GM06990 (cell line): ENCODE measurements around the gene DYNC1LI2.

Source experiments
- DNase-seq: peaks from one replicate; pipeline ENCODE4 v3.0.0-alpha.2; 2011; ENCODE audit not compliant: insufficient read length; ENCODE audit errors: extremely low read depth
- H3K27me3 ChIP-seq: replicated peaks from 2 replicates; pipeline ENCODE4 v1.6.0; 2011; ENCODE audit warnings: low read length; ENCODE audit not compliant: control insufficient read depth, insufficient read depth
- H3K36me3 ChIP-seq: 2 replicates; pipeline ENCODE4 v1.5.1; 2011; ENCODE audit warnings: low read length; ENCODE audit not compliant: control insufficient read depth, insufficient read depth
- H3K4me3 ChIP-seq: replicated peaks from 2 replicates; pipeline ENCODE4 v1.5.1; 2011; ENCODE audit warnings: low read depth, mild to moderate bottlenecking, control low read depth, low read length
- TF ChIP-seq, protein P1 (sequence below): IDR thresholded peaks from 2 replicates; pipeline ENCODE4 v1.5.1; 2011; ENCODE audit warnings: low read length, control low read depth, mild to moderate bottlenecking, inconsistent platforms; ENCODE audit not compliant: insufficient read depth, poor library complexity, severe bottlenecking

The DYNC1LI2 gene

GRCh38 chr16:66681676-66682075 is 69.7 kb downstream of the DYNC1LI2 start:
- no peak for DNase-seq
- TF ChIP-seq, protein P1, sequence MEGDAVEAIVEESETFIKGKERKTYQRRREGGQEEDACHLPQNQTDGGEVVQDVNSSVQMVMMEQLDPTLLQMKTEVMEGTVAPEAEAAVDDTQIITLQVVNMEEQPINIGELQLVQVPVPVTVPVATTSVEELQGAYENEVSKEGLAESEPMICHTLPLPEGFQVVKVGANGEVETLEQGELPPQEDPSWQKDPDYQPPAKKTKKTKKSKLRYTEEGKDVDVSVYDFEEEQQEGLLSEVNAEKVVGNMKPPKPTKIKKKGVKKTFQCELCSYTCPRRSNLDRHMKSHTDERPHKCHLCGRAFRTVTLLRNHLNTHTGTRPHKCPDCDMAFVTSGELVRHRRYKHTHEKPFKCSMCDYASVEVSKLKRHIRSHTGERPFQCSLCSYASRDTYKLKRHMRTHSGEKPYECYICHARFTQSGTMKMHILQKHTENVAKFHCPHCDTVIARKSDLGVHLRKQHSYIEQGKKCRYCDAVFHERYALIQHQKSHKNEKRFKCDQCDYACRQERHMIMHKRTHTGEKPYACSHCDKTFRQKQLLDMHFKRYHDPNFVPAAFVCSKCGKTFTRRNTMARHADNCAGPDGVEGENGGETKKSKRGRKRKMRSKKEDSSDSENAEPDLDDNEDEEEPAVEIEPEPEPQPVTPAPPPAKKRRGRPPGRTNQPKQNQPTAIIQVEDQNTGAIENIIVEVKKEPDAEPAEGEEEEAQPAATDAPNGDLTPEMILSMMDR, result no peak
- H3K27me3 ChIP-seq, result no peaks in the 10 kb centered on the region; the same call in 1 of the 2 replicates
- no peak overlapping the region for H3K4me3 ChIP-seq
- no peaks in the 10 kb centered on the region for H3K36me3 ChIP-seq

- DNase-seq, result no peak
- TF ChIP-seq, protein P1, result no peak
- no peaks in the 10 kb centered on the region for H3K36me3 ChIP-seq
- H3K27me3 ChIP-seq, result no peaks in the 10 kb centered on the region; the same call in 1 of the 2 replicates
- H3K4me3 ChIP-seq, result no peak overlapping the region
Measured at GRCh38 chr16:66678337-66678736, 73.1 kb downstream of the DYNC1LI2 start.

DNA sequence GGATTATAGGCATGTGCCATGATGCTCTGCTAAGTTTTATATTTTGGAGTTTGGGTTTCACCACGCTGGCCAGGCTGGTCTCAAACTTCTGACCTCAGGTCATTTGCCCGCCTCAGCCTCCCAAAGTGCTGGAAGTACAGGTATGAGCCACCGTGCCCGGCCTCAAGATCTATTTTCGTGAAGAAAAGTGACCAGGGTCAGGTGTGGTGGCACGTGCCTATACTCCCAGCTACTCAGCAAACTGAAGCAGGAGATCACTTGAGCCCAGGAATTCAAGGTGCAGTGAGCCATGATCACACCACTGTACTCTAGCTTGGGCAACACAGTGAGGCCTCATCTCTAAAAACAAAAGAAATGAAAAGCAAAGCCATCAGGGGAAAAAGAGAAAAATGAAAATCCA is 73.6 kb downstream of the DYNC1LI2 start:
- H3K36me3 ChIP-seq, result no peaks in the 10 kb centered on the region
- H3K4me3 ChIP-seq, result no peak overlapping the region
- TF ChIP-seq, protein P1, result no peak
- DNase-seq, result no peak
- no peaks in the 10 kb centered on the region; the same call in 1 of the 2 replicates for H3K27me3 ChIP-seq

GRCh38 chr16:66677179-66677578 is 74.2 kb downstream of the DYNC1LI2 start:
- H3K4me3 ChIP-seq, result no peak overlapping the region
- no peaks in the 10 kb centered on the region for H3K36me3 ChIP-seq
- no peaks in the 10 kb centered on the region; the same call in 1 of the 2 replicates for H3K27me3 ChIP-seq
- DNase-seq, result no peak
- TF ChIP-seq, protein P1, result no peak

- TF ChIP-seq, protein P1, result no peak
- Histone ChIP-seq H3K4me3 (no peak overlapping the region), H3K36me3 (no peaks in the 10 kb centered on the region), H3K27me3 (no peaks in the 10 kb centered on the region)
- DNase-seq, result no peak
Measured at GRCh38 chr16:66676599-66676998, 74.8 kb downstream of the DYNC1LI2 start.

GRCh38 chr16:66673691-66674090 is 77.7 kb downstream of the DYNC1LI2 start:
- no peaks in the 10 kb centered on the region for H3K36me3 ChIP-seq
- no peak for DNase-seq
- no peaks in the 10 kb centered on the region; the same call in 1 of the 2 replicates for H3K27me3 ChIP-seq
- TF ChIP-seq, protein P1, result no peak
- H3K4me3 ChIP-seq, result no peak overlapping the region
